K562 (cell line): ENCODE results near the gene ADNP. TPM values are rescaled to one million over a fixed set of nuclear protein-coding genes. Genes with fewer than 3 reads are reported as not detected.

ENCODE experiments used
- CREM ChIP-seq: IDR thresholded peaks from 2 replicates; pipeline ENCODE4 v1.6.1; 2014; ENCODE audit warnings: antibody characterized with exemption, low read depth
- ETS2 ChIP-seq: IDR thresholded peaks from 2 replicates; pipeline ENCODE4 v1.6.1; 2016; ENCODE audit warnings: borderline replicate concordance, missing genetic modification characterization, mild to moderate bottlenecking, moderate library complexity, missing compliant biosample characterization; ENCODE audit not compliant: poor library complexity, severe bottlenecking
- HSF4 ChIP-seq: fragments of 250-450 bp; sonication (Bioruptor Pico); IDR thresholded peaks from 2 replicates; pipeline ENCODE4 v2.1.2; 2022; ENCODE audit warnings: mild to moderate bottlenecking, moderate library complexity, borderline replicate concordance
- ILF3 ChIP-seq: fragments of 450-650 bp; IDR thresholded peaks from 2 replicates; pipeline ENCODE4 v1.6.1; 2018; ENCODE audit warnings: antibody characterized with exemption, mild to moderate bottlenecking, moderate library complexity, borderline replicate concordance
- JUNB ChIP-seq: fragments of 450-650 bp; formaldehyde crosslinking; conservative IDR thresholded peaks from 2 replicates; pipeline ENCODE4 v1.4.0; 2020; ENCODE audit warnings: mild to moderate bottlenecking
- MBD1 ChIP-seq: fragments of 250-450 bp; sonication (Bioruptor Pico); IDR thresholded peaks from 2 replicates; pipeline ENCODE4 v1.8.0; 2022; ENCODE audit warnings: inconsistent platforms
- NFRKB ChIP-seq: fragments of 450-650 bp; IDR thresholded peaks from 2 replicates; pipeline ENCODE4 v1.6.1; 2016; ENCODE audit warnings: low read depth
- PKNOX1 ChIP-seq: fragments of 450-650 bp; IDR thresholded peaks from 2 replicates; pipeline ENCODE4 v1.6.1; 2016
- POLR2H ChIP-seq: IDR thresholded peaks from 2 replicates; pipeline ENCODE4 v1.6.1; 2016; ENCODE audit warnings: missing genetic modification characterization, low read depth, mild to moderate bottlenecking, control low read depth, missing compliant biosample characterization, moderate library complexity
- SMAD4 ChIP-seq: fragments of 250-450 bp; sonication (Bioruptor Pico); conservative IDR thresholded peaks from 2 replicates; pipeline ENCODE4 v1.8.0; 2021; ENCODE audit warnings: inconsistent platforms, mild to moderate bottlenecking, moderate library complexity
- SMARCB1 ChIP-seq: IDR thresholded peaks from 2 replicates; pipeline ENCODE4 v1.6.1; 2011; ENCODE audit warnings: improper control_type of control experiment, low read depth; ENCODE audit not compliant: insufficient read length
- ZBTB11 ChIP-seq, 3 experiments: fragments of 200-800 bp in 1 of 3; fragments of 250-450 bp in 1 of 3; fragments of 450-650 bp in 1 of 3; sonication (Bioruptor Pico) in 1 of 3; sonication (Bioruptor generic) in 1 of 3; formaldehyde crosslinking in 1 of 3; IDR thresholded peaks; 2 replicates each; pipeline versions ENCODE4 v1.6.1 to v1.8.0; 2016 to 2022; ENCODE audit warnings: mild to moderate bottlenecking in 2 of 3, missing genetic modification characterization in 2 of 3, missing compliant biosample characterization in 1 of 3, moderate library complexity in 1 of 3
- ZNF639 ChIP-seq, 2 experiments: fragments of 200-800 bp in 1 of 2; sonication (Bioruptor generic) in 1 of 2; sonication (generic) in 1 of 2; formaldehyde crosslinking in 1 of 2; IDR thresholded peaks in 1 of 2; conservative IDR thresholded peaks in 1 of 2; 2 replicates each; pipeline versions ENCODE4 v1.5.0 to v1.6.1; 2016 to 2020; ENCODE audit warnings: missing compliant biosample characterization in 1 of 2, missing genetic modification characterization in 1 of 2, missing genetic modification reagents in 1 of 2
- ZNF740 ChIP-seq, 3 experiments: fragments of 200-800 bp in 1 of 3; sonication (Bioruptor generic) in 1 of 3; sonication (generic) in 1 of 3; formaldehyde crosslinking in 1 of 3; IDR thresholded peaks; 2 replicates each; pipeline versions ENCODE4 v1.6.1 to v1.8.0; 2016 to 2022; ENCODE audit warnings: mild to moderate bottlenecking in 2 of 3, missing compliant biosample characterization in 2 of 3, missing genetic modification characterization in 2 of 3, missing genetic modification reagents in 1 of 3
- ZNF79 ChIP-seq: fragments of 250-450 bp; sonication (Bioruptor Pico); IDR thresholded peaks from 2 replicates; pipeline ENCODE4 v1.4.0; 2020; ENCODE audit warnings: low read depth, mild to moderate bottlenecking, moderate library complexity
- polyA plus RNA-seq, 8 experiments: library from polyadenylated mRNA; depleted of rRNA in 4 of 8; stranded (reverse) in 5 of 8; unstranded in 3 of 8; fragments of >200 nt; fragmentation: Nextera tagmentation in 2 of 8; fragmentation: Illumina TruSeq in 1 of 8; extraction: Ambion mirVana in 2 of 8; extraction: Trizol in 1 of 8; gene quantifications; 2 replicates each; pipeline versions ENCODE4 v1.2.1 to v1.2.3, GENCODE V29; 2011 to 2014; ENCODE audit warnings: inconsistent platforms in 1 of 8, missing spikeins in 1 of 8
- total RNA-seq, 7 experiments: library from RNA; depleted of rRNA in 6 of 7; stranded (reverse); fragments of >200 nt in 6 of 7; fragmentation: Illumina TruSeq in 2 of 7; extraction: Trizol in 2 of 7; gene quantifications; 2 replicates each; pipeline versions ENCODE4 v1.2.1 to v1.2.3, GENCODE V29; 2011 to 2021; ENCODE audit warnings: low replicate concordance in 1 of 7

Gene ADNP
- total and polyA plus RNA-seq, 9 of the 15 experiments (the other 6 are each of a cell fraction or from before 2014, with no cell fraction given), result 17.8 to 59.9 (median 25.3) TPM

GRCh38 chr20:50929299-50930138 is 1.7 kb downstream of the ADNP start (continued):
- TF ChIP-seq SMARCB1 (no peak), CREM (peak; percentile 87), ZNF740 (CRISPR knock-in tag; IDR thresholded peaks at IDR 0.05) (peak; percentile 69), ZNF740 (tag; IDR thresholded peaks at IDR 0.05) (peak in 1 of 2 experiments; percentile 56; a peak in 1 of 4 replicates), MBD1 (CRISPR knock-in tag) (no peak), ZNF79 (CRISPR knock-in tag) (0 out of 2 replicates have a peak, but pooled peaks have one; percentile 24), ZBTB11 (CRISPR knock-in tag; IDR thresholded peaks at IDR 0.05) (no peak), POLR2H (tag) (peak; percentile 68; the same call in 1 of the 2 replicates), NFRKB (peak; percentile 50; the same call in 1 of the 2 replicates), ILF3 (peak; percentile 82; the same call in 1 of the 2 replicates), PKNOX1 (0 out of 2 replicates have a peak, but pooled peaks have one; percentile 31), ETS2 (tag) (no peak), JUNB (CRISPR knock-in tag) (no peak), SMAD4 (peak; percentile 69), ZNF639 (CRISPR knock-in tag; conservative IDR thresholded peaks at IDR 0.05 in 1 of 2, IDR thresholded peaks at IDR 0.05 in 1 of 2) (peak in 1 of 2 experiments; percentile 66; a peak in 1 of 4 replicates), HSF4 (CRISPR knock-in tag) (no peak)
